ENCODE data around the gene ZNF266.

Gene ZNF266

DNA sequence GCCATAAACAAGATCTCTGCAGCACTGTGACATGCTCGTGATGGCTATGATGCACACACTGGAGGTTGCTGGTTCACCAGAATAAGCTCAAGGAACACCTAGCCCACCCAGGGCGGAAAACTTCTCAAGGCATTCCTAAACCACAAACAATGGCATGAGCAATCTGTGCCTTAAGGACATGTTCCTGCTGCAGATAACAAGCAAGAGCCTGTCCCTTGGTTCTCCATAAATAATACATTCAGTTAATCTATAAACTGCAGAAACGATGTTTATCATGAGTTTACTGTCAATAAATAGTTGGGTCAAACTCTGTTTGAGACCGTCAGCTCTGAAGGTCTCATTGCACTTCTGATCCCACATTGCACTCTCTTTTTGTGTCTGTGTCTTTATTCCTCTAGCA is 18.6 kb upstream of the ZNF266 start:
- no peak for DNase-seq (ENCODE audit: low read depth)
- TF ChIP-seq, protein P1, sequence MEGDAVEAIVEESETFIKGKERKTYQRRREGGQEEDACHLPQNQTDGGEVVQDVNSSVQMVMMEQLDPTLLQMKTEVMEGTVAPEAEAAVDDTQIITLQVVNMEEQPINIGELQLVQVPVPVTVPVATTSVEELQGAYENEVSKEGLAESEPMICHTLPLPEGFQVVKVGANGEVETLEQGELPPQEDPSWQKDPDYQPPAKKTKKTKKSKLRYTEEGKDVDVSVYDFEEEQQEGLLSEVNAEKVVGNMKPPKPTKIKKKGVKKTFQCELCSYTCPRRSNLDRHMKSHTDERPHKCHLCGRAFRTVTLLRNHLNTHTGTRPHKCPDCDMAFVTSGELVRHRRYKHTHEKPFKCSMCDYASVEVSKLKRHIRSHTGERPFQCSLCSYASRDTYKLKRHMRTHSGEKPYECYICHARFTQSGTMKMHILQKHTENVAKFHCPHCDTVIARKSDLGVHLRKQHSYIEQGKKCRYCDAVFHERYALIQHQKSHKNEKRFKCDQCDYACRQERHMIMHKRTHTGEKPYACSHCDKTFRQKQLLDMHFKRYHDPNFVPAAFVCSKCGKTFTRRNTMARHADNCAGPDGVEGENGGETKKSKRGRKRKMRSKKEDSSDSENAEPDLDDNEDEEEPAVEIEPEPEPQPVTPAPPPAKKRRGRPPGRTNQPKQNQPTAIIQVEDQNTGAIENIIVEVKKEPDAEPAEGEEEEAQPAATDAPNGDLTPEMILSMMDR (IDR thresholded peaks at IDR 0.05; ENCODE audit: low read length, missing control alignments): no peak
- no peak overlapping the region for H3K4me3 ChIP-seq (replicated peaks; ENCODE audit: low read depth, low read length)

DNA sequence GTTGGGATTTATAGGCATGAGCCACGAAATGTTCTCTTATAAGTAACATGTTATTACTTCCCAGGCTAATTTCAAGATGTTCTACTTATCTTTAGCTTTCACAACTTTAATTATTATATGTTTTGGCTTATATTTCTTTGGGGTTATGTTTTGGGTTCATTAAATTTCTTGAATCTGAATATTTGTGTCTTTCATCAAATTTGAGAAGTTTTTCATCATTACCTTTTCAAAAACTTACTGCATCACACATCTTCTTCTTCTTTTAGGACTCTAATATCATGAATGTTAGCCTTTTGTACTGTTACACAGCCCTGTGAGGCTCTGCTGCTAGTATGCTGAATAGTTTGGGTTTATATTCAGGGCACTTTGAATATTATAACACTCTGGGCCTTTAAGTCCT is 9.7 kb upstream of the ZNF266 start:
- DNase-seq (ENCODE audit: low read depth): no peak
- TF ChIP-seq, protein P1 (IDR thresholded peaks at IDR 0.05; ENCODE audit: low read length, missing control alignments): no peak

DNA sequence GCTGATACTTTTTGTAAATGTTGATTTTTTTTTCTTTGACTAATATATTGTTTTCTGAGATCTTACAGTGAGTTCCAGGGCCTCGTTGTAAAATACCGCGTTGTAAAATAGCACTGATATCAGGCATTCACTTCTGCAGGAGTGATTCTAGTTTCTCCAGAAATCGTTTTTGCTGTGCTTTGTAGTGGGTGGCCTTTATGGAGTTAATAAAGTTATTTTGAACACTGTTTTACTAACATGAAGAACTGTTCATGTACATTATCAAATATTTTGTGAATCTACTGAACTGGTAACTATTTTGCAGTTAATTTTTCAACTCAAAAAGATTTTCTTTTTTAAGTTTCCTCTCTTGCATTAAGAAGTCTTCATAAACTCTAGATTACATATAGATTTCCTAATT is 985 bp upstream of the ZNF266 start:
- H3K4me3 ChIP-seq (replicated peaks; ENCODE audit: low read depth, low read length): no peak overlapping the region
- no peak for DNase-seq (ENCODE audit: low read depth)
- TF ChIP-seq, protein P1 (IDR thresholded peaks at IDR 0.05; ENCODE audit: low read length, missing control alignments): no peak

More for the DNA sequence above, 9.7 kb upstream of the ZNF266 start:
- no peak overlapping the region for H3K4me3 ChIP-seq (replicated peaks; ENCODE audit: low read depth, low read length)

DNA sequence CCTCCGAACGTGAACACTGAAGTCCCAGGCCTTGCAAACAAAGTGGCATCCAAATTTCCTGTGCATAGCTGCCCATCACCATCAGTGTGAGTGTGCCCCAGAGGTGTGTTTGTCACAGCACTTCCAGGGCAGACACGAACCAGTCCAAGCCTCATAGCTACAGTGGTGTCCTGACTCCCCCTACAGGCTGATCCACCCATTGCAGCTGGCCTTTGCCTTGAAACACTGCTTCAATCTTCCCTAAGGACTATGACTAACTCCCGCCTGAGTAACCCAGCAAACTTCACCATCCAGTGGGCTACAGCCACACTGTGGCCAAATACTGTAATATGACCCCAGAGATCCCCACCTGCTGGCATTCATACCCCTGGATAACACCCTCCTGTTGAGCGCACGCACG is 3.9 kb downstream of the ZNF266 start:
- no peak for DNase-seq (ENCODE audit: low read depth)
- TF ChIP-seq, protein P1 (IDR thresholded peaks at IDR 0.05; ENCODE audit: low read length, missing control alignments): peak; percentile 30
- no peak overlapping the region for H3K4me3 ChIP-seq (replicated peaks; ENCODE audit: low read depth, low read length)

DNA sequence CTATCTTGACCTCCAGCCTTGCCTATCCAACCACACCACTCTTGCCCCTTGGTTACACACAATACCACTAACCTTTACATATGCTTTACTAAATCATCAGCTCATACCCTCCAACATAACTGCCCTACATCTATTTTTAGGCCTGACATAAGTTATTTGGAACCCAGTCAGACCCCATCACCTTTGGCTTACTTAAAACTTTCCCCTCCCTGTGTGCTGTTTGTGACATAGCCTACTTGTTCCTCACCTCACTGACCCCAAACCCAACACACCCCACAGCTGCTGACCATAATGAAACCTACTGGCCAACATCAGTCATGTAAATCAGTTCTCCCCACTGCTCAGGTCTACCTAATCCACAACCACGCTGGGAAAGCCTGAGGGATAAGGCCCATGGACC is 4.9 kb downstream of the ZNF266 start:
- no peak for DNase-seq (ENCODE audit: low read depth)
- no peak overlapping the region for H3K4me3 ChIP-seq (replicated peaks; ENCODE audit: low read depth, low read length)

DNA sequence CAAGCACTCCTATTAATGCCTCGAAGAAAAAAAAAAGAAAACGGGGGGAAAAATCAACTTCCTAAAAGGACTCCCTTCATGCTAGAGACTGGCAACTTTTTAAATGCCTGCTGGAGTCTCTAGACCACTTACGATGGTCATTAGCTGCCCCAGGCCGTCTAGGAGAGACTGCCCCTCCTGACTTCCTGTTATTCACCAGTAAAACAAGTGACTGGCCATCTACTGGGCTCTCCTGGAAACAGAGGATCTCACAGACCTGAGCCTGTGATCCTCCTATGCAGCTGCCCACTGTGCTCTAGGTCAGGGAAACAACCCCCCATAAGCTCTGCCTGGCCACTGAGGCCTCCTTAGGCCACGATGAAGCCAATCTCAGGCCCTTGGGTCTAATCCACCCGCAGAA is 7.4 kb downstream of the ZNF266 start:
- no peak for DNase-seq (ENCODE audit: low read depth)
- TF ChIP-seq, protein P1 (IDR thresholded peaks at IDR 0.05; ENCODE audit: low read length, missing control alignments): no peak
- no peak overlapping the region for H3K4me3 ChIP-seq (replicated peaks; ENCODE audit: low read depth, low read length)

More for the DNA sequence above, 4.9 kb downstream of the ZNF266 start:
- TF ChIP-seq, protein P1 (IDR thresholded peaks at IDR 0.05; ENCODE audit: low read length, missing control alignments): no peak

DNA sequence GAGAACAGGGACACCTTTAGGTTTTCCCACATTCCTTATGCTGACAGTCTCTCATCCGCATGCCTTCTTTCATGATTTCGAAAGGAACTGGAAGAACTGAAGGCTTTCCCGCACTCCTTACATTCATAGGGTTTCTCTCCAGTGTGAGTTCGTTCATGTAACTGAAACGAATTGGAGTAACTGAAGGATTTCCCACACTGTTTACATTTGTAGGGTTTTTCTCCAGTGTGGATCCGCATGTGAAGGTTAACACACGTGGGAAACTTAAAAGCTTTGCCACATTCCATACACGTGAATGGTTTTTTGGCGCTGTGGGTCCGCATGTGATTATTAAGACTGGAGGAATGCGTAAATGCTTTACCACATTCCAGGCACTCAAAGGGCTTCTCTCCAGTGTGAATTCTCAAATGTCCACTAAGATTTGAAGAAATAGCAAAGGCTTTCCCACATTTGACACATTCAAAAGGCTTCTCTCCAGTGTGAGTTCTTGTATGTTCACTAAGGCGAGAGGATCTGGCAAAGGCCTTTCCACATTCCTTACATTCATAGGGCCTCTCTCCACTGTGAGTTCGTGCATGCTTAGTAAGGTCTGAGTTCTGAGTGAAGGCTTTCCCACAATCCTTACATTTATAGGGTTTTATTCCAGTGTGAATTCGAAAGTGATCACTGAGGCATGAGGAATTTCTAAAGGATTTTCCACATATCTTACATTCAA is 22.0 kb downstream of the ZNF266 start:
- no peak for DNase-seq (ENCODE audit: low read depth)
- no peak overlapping the region for H3K4me3 ChIP-seq (replicated peaks; ENCODE audit: low read depth, low read length)
- TF ChIP-seq, protein P1 (IDR thresholded peaks at IDR 0.05; ENCODE audit: low read length, missing control alignments): no peak

Measured in fibroblast of pulmonary artery (primary cell).